SK-N-SH treated with all-trans-retinoic acid at 6 μM for 48 hours (cell line): ENCODE results near the gene EPM2A.

Experiments used
- ARNTL ChIP-seq: fragments of 450-650 bp; formaldehyde crosslinking; IDR thresholded peaks from 2 replicates; pipeline ENCODE4 v1.5.0; 2020; ENCODE audit warnings: low read depth, mild to moderate bottlenecking, moderate library complexity, borderline replicate concordance
- CSDC2 ChIP-seq: fragments of 250-450 bp; sonication (Bioruptor Pico); IDR thresholded peaks from 2 replicates; pipeline ENCODE4 v1.5.0; 2020; ENCODE audit warnings: mild to moderate bottlenecking, moderate library complexity
- PPARA ChIP-seq: fragments of 250-450 bp; sonication (Bioruptor Pico); IDR thresholded peaks from 2 replicates; pipeline ENCODE4 v1.5.0; 2020; ENCODE audit warnings: mild to moderate bottlenecking, borderline replicate concordance
- SNAI2 ChIP-seq: fragments of 250-450 bp; sonication (Bioruptor Pico); IDR thresholded peaks from 2 replicates; pipeline ENCODE4 v1.5.0; 2020; ENCODE audit warnings: mild to moderate bottlenecking, moderate library complexity
- TCF4 ChIP-seq: fragments of 250-450 bp; sonication (Bioruptor Pico); IDR thresholded peaks from 2 replicates; pipeline ENCODE4 v1.8.0; 2021; ENCODE audit warnings: mild to moderate bottlenecking, moderate library complexity, borderline replicate concordance
- TOX ChIP-seq: fragments of 250-450 bp; sonication (Bioruptor Pico); IDR thresholded peaks from 2 replicates; pipeline ENCODE4 v1.8.0; 2021; ENCODE audit warnings: mild to moderate bottlenecking, moderate library complexity, borderline replicate concordance
- ZFP3 ChIP-seq: fragments of 250-450 bp; sonication (Bioruptor Pico); IDR thresholded peaks from 2 replicates; pipeline ENCODE4 v1.5.0; 2020; ENCODE audit warnings: mild to moderate bottlenecking, moderate library complexity
- ZFP30 ChIP-seq: fragments of 450-650 bp; formaldehyde crosslinking; IDR thresholded peaks from 2 replicates; pipeline ENCODE4 v1.5.0; 2022; ENCODE audit warnings: mild to moderate bottlenecking, moderate library complexity
- ZNF70 ChIP-seq: fragments of 450-650 bp; formaldehyde crosslinking; IDR thresholded peaks from 2 replicates; pipeline ENCODE4 v1.5.0; 2020; ENCODE audit warnings: mild to moderate bottlenecking, moderate library complexity
- TF ChIP-seq, protein P1 (sequence below): fragments of 250-450 bp; sonication (Bioruptor Pico); IDR thresholded peaks from 2 replicates; pipeline ENCODE4 v1.8.0; 2021; ENCODE audit warnings: low read depth, mild to moderate bottlenecking, moderate library complexity, borderline replicate concordance
- TF ChIP-seq, protein P2 (sequence below): fragments of 250-450 bp; sonication (Bioruptor Pico); IDR thresholded peaks from 2 replicates; pipeline ENCODE4 v1.5.1; 2020; ENCODE audit warnings: low read depth, mild to moderate bottlenecking, moderate library complexity
- TF ChIP-seq, protein P3 (sequence below): fragments of 250-450 bp; sonication (Bioruptor Pico); IDR thresholded peaks from 2 replicates; pipeline ENCODE4 v1.8.0; 2020; ENCODE audit warnings: mild to moderate bottlenecking, moderate library complexity, borderline replicate concordance

DNA sequence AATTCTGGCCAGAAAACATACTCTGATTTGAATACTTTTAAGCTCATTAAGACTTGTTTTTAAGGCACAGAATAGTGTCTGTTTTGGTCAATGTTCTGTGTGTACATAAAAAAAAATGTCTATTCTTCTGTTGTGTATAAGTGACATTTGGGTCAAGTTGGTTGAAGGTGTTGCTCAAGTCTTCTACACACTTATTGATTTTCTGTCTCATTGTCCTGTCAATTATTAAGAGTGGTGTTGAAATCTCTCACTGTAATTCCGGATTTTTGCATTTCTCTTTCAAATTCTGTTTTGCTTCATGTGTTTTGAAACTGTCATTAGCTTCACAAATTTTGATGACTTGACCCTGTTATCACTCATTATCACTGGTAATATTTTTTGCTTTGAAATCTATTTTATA, 37.5 kb upstream of the EPM2A start:
- TF ChIP-seq ZFP30 (CRISPR knock-in tag) (no peak), ZFP3 (CRISPR knock-in tag) (no peak), PPARA (CRISPR knock-in tag) (no peak), ZNF70 (CRISPR knock-in tag) (no peak), CSDC2 (no peak), TOX (CRISPR knock-in tag) (no peak), ARNTL (CRISPR knock-in tag) (no peak), SNAI2 (CRISPR knock-in tag) (no peak), TCF4 (CRISPR knock-in tag) (no peak)
- TF ChIP-seq, protein P1, sequence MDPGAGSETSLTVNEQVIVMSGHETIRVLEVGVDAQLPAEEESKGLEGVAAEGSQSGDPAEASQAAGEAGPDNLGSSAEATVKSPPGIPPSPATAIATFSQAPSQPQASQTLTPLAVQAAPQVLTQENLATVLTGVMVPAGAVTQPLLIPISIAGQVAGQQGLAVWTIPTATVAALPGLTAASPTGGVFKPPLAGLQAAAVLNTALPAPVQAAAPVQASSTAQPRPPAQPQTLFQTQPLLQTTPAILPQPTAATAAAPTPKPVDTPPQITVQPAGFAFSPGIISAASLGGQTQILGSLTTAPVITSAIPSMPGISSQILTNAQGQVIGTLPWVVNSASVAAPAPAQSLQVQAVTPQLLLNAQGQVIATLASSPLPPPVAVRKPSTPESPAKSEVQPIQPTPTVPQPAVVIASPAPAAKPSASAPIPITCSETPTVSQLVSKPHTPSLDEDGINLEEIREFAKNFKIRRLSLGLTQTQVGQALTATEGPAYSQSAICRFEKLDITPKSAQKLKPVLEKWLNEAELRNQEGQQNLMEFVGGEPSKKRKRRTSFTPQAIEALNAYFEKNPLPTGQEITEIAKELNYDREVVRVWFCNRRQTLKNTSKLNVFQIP = no peak
- TF ChIP-seq, protein P2, sequence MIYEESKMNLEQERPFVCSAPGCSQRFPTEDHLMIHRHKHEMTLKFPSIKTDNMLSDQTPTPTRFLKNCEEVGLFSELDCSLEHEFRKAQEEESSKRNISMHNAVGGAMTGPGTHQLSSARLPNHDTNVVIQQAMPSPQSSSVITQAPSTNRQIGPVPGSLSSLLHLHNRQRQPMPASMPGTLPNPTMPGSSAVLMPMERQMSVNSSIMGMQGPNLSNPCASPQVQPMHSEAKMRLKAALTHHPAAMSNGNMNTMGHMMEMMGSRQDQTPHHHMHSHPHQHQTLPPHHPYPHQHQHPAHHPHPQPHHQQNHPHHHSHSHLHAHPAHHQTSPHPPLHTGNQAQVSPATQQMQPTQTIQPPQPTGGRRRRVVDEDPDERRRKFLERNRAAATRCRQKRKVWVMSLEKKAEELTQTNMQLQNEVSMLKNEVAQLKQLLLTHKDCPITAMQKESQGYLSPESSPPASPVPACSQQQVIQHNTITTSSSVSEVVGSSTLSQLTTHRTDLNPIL (CRISPR knock-in tag) = no peak
- TF ChIP-seq, protein P3, sequence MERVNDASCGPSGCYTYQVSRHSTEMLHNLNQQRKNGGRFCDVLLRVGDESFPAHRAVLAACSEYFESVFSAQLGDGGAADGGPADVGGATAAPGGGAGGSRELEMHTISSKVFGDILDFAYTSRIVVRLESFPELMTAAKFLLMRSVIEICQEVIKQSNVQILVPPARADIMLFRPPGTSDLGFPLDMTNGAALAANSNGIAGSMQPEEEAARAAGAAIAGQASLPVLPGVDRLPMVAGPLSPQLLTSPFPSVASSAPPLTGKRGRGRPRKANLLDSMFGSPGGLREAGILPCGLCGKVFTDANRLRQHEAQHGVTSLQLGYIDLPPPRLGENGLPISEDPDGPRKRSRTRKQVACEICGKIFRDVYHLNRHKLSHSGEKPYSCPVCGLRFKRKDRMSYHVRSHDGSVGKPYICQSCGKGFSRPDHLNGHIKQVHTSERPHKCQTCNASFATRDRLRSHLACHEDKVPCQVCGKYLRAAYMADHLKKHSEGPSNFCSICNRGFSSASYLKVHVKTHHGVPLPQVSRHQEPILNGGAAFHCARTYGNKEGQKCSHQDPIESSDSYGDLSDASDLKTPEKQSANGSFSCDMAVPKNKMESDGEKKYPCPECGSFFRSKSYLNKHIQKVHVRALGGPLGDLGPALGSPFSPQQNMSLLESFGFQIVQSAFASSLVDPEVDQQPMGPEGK (CRISPR knock-in tag) = no peak
